Measurements from ENCODE around the gene RAB34.

The RAB34 gene

DNA sequence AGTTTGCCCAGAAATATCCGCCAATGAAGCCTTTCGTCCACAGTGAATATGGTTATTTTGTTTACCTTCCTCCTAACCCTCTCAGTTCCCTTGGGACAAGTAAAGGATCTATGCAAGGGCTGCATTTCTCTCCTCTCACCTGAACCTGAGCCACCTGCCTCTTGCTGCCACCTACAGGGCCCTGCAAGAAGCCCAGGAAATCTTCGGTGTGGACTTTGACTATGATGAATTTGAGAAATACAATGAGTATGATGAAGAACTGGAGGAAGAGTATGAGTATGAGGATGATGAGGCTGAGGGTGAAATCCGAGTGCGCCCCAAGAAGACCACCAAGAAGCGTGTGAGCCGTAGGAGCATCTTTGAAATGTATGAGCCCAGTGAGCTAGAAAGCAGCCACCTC lies 41.7 kb downstream of the RAB34 start:
- TF ChIP-seq POLR2A (IDR thresholded peaks at IDR 0.05; ENCODE audit: low read depth, low read length): no peak
- DNase-seq (ENCODE audit: insufficient read length, low spot score) (no peak), FAIRE-seq (no peak)

- TF ChIP-seq POLR2A (IDR thresholded peaks at IDR 0.05; ENCODE audit: low read depth, low read length): no peak
- FAIRE-seq (no peak), DNase-seq (ENCODE audit: insufficient read length, low spot score) (no peak)
Observed at GRCh38 chr17:28675490-28675889, 42.2 kb downstream of the RAB34 start.

GRCh38 chr17:28669918-28670317 lies 47.8 kb downstream of the RAB34 start:
- no peak for TF ChIP-seq POLR2A (IDR thresholded peaks at IDR 0.05; ENCODE audit: low read depth, low read length)
- no peak for DNase-seq (ENCODE audit: insufficient read length, low spot score)
- no peak for FAIRE-seq

- TF ChIP-seq POLR2A (IDR thresholded peaks at IDR 0.05; ENCODE audit: low read depth, low read length): no peak
- FAIRE-seq (no peak), DNase-seq (ENCODE audit: insufficient read length, low spot score) (no peak)
Observed at GRCh38 chr17:28667870-28668269, 49.8 kb downstream of the RAB34 start.

DNA sequence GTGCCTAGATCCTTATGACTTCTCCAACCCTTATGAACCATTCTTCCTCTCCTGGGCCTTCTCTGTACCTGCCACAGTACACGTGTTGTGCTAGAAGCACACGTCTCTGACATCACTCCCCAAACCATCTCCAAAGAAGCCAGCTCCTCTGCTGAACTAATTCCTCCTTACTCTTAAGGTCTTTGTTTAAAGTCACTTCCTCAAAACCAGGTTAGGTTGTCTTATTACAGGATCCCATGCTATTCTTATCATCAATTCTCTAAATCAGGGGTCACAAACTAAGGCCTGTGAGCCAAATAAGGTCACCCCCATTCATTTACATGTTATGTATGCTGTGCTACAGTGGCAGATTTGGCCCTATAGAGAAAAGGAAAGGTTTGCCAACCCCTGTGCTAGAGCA lies 51.7 kb downstream of the RAB34 start:
- DNase-seq (ENCODE audit: insufficient read length, low spot score): no peak
- no peak for TF ChIP-seq POLR2A (IDR thresholded peaks at IDR 0.05; ENCODE audit: low read depth, low read length)
- no peak for FAIRE-seq
